ENCODE measurements around the gene NPHP3.

DNA sequence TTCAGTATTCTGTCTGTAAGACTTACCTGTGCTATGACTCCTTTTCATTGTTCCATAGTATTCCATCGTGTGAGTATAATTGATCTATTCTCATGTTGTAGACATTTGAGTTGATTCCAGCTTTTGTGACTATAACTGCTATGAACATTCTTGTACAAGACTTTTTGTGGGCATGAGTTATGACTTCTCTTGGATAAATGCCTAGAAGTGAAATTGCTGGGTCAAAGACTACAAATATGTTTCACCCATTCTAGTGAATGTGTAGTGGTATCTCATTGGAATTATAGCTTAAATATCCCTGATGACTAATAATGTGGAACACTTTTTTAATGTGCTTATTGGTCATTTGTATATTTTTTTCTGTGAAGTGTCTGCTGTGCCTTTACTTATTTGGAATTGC lies 27.6 kb upstream of the NPHP3 start:
- TF ChIP-seq, protein P1, sequence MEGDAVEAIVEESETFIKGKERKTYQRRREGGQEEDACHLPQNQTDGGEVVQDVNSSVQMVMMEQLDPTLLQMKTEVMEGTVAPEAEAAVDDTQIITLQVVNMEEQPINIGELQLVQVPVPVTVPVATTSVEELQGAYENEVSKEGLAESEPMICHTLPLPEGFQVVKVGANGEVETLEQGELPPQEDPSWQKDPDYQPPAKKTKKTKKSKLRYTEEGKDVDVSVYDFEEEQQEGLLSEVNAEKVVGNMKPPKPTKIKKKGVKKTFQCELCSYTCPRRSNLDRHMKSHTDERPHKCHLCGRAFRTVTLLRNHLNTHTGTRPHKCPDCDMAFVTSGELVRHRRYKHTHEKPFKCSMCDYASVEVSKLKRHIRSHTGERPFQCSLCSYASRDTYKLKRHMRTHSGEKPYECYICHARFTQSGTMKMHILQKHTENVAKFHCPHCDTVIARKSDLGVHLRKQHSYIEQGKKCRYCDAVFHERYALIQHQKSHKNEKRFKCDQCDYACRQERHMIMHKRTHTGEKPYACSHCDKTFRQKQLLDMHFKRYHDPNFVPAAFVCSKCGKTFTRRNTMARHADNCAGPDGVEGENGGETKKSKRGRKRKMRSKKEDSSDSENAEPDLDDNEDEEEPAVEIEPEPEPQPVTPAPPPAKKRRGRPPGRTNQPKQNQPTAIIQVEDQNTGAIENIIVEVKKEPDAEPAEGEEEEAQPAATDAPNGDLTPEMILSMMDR (IDR thresholded peaks at IDR 0.05) = no peak
- TF ChIP-seq POLR2AphosphoS5 (IDR thresholded peaks at IDR 0.05) = no peak
